NOMO-1 treated with dmso at 0.1 percent for 144 hours (cell line): Measurements from ENCODE around the gene CYS1.
A peak's percentile ranks its signal among the peaks of the same experiment; 100 is the strongest.

Source experiments
- DNase-seq: peaks from one replicate; lab custom pipeline; 2025; ENCODE audit not compliant: unreplicated experiment; lab: John Stamatoyannopoulos, UW

The CYS1 gene

GRCh38 chr2:10048501-10049171, 31.6 kb downstream of the CYS1 start:
- peak; percentile 39 for DNase-seq

- DNase-seq, result no peak
Measured at GRCh38 chr2:10047616-10048500, 32.4 kb downstream of the CYS1 start.

GRCh38 chr2:10046931-10047330, 33.3 kb downstream of the CYS1 start:
- DNase-seq, result no peak

- DNase-seq, result no peak
Measured at GRCh38 chr2:10045561-10046355, 34.5 kb downstream of the CYS1 start.

- DNase-seq, result peak; percentile 89
Measured at GRCh38 chr2:10043906-10044601, 36.2 kb downstream of the CYS1 start.

GRCh38 chr2:10043256-10043905, 36.8 kb downstream of the CYS1 start, which contains the start of gene KLF11:
Gene KLF11, plus strand, starts transcription at chr2:10043550. Its CDS starts 167 bp downstream, at chr2:10043717.
- peak; percentile 93 for DNase-seq

GRCh38 chr2:10042301-10043161, 37.7 kb downstream of the CYS1 start:
- peak; percentile 64 for DNase-seq

GRCh38 chr2:10041711-10042110, 38.5 kb downstream of the CYS1 start:
- no peak for DNase-seq

- no peak for DNase-seq
Measured at GRCh38 chr2:10039658-10040410, 40.4 kb downstream of the CYS1 start.

- no peak for DNase-seq
Measured at GRCh38 chr2:10038716-10039115, 41.5 kb downstream of the CYS1 start.

GRCh38 chr2:10038123-10038522, 42.1 kb downstream of the CYS1 start:
- DNase-seq, result no peak

- no peak for DNase-seq
Measured at GRCh38 chr2:10036095-10036884, 43.9 kb downstream of the CYS1 start.

- no peak for DNase-seq
Measured at GRCh38 chr2:10035633-10036032, 44.6 kb downstream of the CYS1 start.

GRCh38 chr2:10035053-10035422, 45.2 kb downstream of the CYS1 start:
- no peak for DNase-seq

GRCh38 chr2:10034333-10035052, 45.7 kb downstream of the CYS1 start:
- DNase-seq, result no peak

- DNase-seq, result no peak
Measured at GRCh38 chr2:10033251-10034006, 46.8 kb downstream of the CYS1 start.

- no peak for DNase-seq
Measured at GRCh38 chr2:10032746-10033105, 47.5 kb downstream of the CYS1 start.
